HG02642 (cell line): ENCODE results near the gene GM2A.

Experiments
- ATAC-seq: cut with Tn5 transposase; IDR thresholded peaks from one replicate; pipeline ENCODE4 v1.9.1; 2021; ENCODE audit warnings: mild to moderate bottlenecking; ENCODE audit not compliant: unreplicated experiment, poor library complexity

The GM2A gene

GRCh38 chr5:151252762-151253604 is at the start of gene GM2A:
TSS of gene GM2A (plus strand) at chr5:151253185. CDS start at chr5:151253217, 32 bp downstream.
- ATAC-seq = peak; percentile 85

DNA sequence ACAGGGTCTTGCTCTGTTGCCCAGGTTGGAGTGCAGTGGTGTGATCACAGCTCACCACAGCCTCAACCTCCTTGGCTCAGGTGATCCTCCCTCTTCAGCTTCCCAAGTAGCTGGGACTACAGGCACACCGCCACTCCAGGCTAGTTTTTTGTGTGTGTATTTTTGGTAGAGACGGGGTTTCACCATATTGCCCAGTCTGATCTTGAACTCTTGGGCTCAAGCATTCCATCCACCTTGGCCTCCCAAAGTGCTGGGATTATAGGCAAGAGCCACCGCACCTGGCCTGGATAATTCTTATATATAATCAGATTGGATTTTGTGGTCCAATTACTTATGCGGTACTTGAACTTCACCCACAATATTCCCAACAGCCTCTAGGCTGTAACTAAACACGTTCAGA is 48.9 kb upstream of the GM2A start:
- no peak for ATAC-seq

DNA sequence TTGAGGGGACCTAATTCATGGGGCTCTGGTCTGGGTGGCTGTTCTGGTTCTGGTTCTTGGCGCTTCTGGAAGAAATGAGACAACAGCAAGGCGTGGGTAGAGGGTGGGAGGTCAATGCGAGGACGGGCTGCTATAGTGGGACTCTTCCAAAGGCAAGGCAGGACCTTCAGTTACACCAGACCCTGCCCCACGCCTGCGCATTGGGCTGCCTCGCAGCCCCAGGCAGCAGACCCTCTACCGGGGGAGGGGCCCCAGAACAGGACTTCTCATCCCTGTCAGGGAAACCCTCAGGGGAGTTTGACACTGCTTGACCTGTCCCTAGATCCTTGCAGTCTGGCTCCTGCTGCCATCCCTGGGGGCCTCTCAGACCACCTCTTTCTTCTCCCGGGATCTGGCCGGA is 47.6 kb upstream of the GM2A start:
- ATAC-seq = no peak

DNA sequence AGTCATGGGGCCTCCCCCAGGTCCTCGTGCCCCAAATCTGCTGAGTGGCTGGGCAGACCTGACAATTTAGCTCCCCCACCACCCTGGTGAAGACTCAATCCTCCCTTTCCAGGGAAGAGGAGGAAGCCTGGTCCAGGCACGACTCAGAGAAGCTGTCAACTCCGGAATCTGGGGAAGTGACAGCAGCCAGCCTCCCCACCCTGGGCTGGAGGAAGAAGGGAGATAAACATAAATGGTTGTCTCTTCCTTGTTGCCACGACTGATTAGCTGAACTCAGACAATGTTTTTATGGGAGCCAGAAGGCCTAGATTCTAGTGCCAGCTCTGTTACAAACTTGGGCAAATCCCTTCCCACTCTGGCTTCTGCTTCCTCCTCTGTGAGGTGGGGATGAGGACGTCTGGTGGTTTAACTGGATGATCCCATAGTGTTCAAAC is 44.5 kb upstream of the GM2A start:
- ATAC-seq = no peak

DNA sequence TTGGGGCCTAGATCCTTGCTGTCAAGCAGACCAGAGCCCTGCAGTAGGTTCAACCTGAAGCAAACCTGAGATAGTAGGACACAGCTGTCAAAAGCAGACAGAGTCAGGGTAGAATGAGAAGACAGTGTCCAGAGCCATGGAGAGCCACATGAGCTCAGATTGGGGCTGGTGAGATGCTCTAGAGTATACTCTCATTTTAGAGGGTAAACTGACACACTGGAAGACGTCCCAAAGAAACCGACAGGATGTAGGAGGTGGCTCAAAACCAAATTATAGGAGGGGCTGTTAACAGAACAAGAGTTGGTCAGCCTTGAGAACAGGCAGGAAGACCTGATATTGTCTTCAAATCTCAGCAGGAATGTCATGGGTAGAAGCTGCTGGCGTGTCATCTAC is 40.6 kb upstream of the GM2A start:
- peak; percentile 3 for ATAC-seq

GRCh38 chr5:151213803-151214613 is 39.0 kb upstream of the GM2A start:
- peak; percentile 80 for ATAC-seq

DNA sequence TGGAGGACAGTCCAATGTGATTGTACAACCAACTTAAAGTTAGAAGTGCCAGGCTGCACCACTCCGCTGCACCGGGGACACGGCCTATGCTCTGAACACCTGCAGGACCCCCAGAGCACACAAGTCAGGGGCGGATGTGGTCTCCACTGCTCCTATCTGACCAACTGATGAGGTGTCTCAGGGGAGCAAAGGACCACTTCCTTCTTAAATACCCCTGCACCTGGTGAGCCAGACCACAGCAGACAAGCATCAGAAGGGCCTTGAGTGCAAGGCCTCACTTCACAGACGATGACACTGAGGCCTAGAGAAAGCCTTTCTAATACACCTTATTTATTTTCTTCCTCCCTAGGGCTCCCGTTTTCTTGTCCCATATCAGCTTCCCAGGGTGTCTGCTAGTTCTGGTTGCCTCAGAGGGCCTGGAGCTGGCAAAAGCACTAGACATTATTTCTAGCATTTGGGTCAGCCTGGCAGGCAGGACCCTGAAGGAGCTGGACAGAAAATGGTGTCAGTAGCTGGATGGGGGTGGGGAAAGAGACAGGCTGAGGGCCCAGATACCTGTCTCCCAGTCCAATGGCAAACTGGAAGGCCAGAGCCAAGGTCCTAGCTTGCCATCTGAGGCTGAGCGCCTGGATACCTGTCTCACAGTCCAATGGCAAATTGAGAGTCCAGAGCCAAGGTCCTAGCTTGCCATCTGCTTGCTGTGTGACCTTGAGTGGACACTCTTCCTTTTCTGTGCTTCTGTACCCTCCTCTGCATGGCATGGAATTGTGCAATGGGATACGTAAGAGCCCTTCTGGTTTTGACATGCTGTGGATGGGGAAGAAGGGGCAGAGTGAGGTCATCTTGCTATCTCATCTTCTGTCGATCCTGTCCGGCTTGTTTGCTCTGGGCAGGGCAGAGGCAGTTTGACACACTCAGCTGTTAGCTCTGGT is 38.1 kb upstream of the GM2A start:
- ATAC-seq = peak; percentile 59

DNA sequence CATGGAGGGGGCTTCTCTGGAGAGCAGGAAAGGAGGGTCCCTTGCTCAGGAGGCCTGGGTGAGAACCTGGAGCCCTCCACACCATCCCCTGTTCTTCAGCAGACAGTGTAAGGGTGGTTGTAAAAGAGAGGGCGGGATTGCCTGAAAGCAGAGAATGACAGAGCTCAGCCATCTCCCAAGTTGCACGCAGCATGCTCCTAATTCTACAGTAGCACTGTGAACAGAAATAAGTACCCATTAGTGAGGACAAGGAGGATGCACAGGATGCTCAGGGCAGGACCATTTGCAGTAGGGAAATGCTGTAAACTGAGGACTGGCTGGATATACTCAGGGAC is 37.5 kb upstream of the GM2A start:
- no peak for ATAC-seq

- ATAC-seq = no peak
These were observed 36.2 kb upstream of the GM2A start for GRCh38 chr5:151216781-151217180.

GRCh38 chr5:151218177-151218576 is 34.8 kb upstream of the GM2A start:
- no peak for ATAC-seq

DNA sequence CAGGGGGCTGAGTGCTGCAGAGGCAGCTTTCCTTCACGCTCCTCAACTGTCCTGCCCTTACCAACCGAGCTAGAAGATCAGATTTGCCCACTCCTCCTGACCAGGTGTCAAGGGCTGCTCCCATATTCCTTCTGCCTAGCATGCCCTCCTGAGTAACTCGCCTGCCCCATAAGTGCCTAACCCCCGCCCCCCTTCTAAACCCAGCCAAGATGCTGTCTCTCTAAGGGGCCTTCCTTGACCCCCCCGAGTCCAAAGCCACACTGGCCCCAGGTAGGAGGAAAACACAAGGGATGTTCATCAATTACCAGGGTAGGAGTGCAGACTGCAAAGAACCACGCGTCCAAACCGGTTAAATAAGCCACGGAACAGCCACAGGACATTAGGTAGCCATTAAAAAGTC is 33.8 kb upstream of the GM2A start:
- no peak for ATAC-seq

GRCh38 chr5:151219789-151220188 is 33.2 kb upstream of the GM2A start:
- ATAC-seq = no peak

- ATAC-seq = no peak
These were observed 31.4 kb upstream of the GM2A start for GRCh38 chr5:151221574-151221973.

DNA sequence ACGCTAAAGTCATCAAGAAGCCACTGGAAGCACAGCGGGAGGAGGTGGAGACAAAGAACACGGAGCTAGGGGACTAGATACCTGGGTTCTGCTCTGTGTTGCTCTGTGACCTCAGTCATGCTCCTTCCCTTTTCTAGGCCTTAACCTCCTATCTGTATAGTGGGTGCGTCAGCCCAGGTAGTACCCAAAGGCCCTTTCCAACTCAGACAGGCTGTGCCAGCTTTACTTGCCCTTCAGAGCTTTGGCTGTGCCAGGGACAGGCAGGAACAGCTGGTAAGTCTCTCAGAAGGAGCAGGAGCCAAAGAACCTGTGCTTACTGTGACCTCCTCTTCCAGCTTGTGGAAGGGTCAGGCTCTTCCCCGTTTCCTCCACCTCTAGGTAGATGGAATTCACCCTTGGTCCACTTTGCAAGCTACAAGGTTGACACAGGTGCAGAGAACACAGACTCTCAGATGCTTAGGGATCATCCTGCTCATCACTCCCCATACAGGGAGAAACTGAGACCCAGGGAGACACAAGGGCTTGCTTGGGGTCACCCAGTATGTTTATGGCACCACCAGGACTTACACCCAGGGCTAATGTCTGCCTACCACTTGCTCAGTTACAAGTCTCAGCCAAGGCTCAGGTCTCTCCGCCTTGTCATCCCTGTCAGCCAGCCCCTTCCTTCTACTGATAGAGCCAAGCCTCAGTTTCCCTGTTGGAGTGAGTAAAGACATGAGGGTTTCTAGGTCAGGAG is 30.8 kb upstream of the GM2A start:
- ATAC-seq = no peak

- ATAC-seq = peak; percentile 64
These were observed 30.1 kb upstream of the GM2A start for GRCh38 chr5:151222790-151223446.

DNA sequence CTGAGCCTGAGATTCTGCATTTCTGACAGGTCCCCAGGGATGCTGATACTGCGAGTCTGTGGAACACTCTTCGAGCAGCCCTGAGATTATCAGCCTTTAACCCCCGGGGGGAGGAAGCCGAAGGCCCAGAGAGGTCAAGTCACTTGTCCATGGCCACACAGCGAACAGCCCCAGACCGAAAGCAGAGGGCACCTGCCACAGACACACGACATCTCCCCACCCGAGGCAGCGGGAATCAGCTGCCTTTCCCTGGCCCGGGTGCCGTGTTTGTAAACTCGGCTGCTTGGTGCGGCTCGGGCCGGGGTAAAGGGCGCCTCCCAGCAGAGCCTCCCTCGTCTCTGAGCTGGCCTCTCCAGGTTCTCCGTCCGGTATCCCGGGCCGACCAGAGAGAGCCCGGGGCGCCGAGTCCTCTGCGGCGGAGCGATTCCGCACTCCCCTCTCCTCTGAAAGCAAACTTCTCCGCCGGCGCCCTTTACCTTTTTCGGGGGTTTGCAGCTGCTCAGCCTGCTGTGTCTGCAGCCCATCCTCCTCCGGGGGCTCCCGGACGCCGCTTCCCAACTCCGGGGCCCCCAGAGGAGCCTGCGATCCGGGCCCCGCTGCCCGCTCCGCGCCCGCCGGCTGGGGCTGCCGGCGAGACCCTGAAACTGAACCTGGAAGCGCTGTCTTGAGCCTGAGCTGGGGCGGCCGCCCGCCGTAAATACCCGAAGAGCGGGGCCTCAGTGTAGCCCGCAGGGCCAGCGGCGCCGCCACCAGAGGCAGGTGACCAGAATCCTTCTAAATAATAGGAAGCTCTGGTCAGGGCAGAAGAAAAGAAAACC is 29.3 kb upstream of the GM2A start, which contains the start of gene CCDC69:
CCDC69 (minus strand) TSS at position 646 of the 818 bp plus-strand sequence; CDS start at position 524, 122 bp downstream.
- ATAC-seq = peak; percentile 78

DNA sequence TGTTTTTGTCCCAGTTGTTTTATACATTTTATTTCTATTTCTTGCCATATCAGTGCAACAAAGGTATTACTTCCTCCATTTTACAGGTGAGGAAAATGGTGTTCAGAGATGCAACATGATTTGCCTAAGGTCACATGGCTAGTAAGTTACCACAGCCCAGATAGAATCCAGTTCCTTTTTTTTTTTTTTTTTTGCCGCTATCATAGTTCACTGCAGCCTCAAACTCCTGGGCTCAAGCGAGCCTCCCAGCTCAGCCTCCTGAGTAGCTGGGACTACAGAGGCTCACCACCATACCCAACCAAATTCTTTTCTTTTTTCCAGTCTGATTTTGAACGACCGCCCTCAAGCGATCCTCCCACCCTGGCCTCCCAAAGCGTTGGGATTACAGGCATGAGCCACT is 28.6 kb upstream of the GM2A start:
- peak; percentile 25 for ATAC-seq

GRCh38 chr5:151225071-151225470 is 27.9 kb upstream of the GM2A start:
- ATAC-seq = no peak
